ENCODE data around the gene DDX20. TPM values are rescaled to one million over a fixed set of nuclear protein-coding genes. Genes with fewer than 3 reads are reported as not detected.
"Not testable (repeated sequence)": the region's sequence is repeated elsewhere in the genome, so short reads cannot be mapped to it uniquely, and the experiment has no call there.

The DDX20 gene
- total RNA-seq, 1 experiment from 2014 or later, result 22.4 TPM

DNA sequence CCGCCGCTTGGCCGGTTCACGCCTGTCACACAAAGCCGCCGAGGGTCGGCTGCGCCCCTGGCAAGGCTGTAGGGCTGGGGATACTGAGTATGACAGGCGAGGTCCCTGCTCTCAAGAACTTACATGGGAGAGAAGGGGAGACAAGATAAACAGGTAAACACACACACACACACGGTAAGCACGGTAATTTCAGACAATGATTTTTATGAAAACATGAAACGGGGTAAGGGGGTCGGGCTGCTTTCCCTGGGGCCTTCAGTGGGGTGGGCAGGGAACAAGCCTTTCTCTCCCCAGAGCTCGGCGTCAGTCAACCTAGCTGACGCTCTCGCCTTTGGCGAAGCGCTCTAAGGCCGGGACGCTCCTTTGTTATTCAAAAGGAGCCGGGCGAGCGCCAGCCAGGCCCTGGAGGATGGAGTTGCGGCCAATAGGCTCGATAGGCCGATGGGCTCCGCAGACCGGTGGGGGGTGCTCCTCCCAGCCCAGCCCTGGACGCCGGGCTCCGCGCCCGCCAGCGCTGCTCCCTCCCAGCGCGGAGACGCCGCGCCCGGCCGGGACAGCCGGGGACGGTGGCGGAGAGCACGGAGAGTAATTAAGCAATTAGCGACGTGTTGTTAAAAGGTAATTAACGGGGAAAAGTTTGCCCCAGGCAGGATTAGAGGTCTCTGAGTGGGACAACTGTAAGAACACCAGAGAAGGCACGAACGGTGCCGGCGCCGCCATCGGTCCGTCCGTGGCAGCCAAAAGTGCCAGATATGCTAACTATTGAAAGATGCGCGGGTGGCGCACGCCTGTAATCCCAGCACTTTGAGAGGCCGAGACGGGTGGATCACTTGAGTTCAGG is 15.6 kb upstream of the DDX20 start:
- H3K36me3 ChIP-seq, result no peaks in the 10 kb centered on the region
- peaks cover 9% of the 10 kb centered on the region for H3K27me3 ChIP-seq
- DNase-seq, result peak; percentile 67

DNA sequence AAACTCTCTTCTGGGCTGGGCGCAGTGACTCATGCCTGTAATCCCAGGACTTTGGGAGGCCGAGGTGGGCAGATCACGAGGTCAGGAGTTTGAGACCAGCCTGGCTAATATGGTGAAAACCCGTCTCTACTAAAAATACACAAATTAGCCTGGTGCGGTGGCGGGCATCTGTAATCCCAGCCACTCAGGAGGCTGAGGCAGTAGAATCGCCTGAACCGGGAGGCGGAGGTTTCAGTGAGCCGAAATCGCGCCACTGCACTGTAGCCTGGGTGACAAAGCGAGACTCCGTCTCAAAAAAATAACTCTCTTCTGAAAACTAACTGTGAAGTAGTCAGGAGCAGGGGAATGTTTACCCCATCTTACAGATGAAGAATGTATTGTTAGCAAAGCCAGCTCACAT is 13.4 kb upstream of the DDX20 start:
- not testable (repeated sequence) for H3K27me3 ChIP-seq, H3K4me3 ChIP-seq, H3K9me3 ChIP-seq, DNase-seq, H3K36me3 ChIP-seq

More for the DNA sequence above, 15.6 kb upstream of the DDX20 start:
- Histone ChIP-seq H3K4me3 (peak overlapping the region; percentile 56), H3K9me3 (no peaks in the 10 kb centered on the region)

DNA sequence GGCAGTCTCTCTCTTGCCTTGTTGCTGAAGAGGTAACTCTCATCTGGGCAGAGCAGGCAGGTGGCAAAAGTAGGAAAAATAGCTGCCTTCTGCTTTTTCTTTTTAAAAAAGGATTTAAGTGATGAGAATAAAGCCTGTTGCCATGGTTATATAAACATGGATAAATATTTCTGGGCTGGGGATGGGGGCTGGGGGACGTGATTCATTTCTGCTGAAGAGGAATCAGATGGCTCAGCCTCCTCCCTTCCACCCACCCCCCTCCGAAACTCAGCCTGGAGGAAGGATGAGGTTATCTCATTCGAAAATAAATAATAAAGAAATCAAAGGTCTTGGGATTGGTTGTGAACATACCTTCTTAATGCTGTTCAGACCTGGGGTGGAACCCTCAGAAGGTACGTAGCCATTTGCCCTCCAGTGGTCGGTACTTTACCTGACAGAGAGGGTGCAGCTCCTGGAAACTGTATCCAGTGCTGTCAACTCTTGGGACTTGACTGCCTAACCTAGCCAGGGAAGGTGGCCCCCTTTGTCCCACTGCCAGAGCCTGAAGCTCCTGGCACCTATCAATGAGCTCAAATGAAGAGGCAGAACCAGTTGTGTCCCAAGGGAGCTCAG is 12.7 kb upstream of the DDX20 start:
- no peak for DNase-seq
- H3K36me3 ChIP-seq, result no peaks in the 10 kb centered on the region
- H3K9me3 ChIP-seq, result no peaks in the 10 kb centered on the region
- peaks cover 9% of the 10 kb centered on the region for H3K27me3 ChIP-seq
- no peak overlapping the region for H3K4me3 ChIP-seq

DNA sequence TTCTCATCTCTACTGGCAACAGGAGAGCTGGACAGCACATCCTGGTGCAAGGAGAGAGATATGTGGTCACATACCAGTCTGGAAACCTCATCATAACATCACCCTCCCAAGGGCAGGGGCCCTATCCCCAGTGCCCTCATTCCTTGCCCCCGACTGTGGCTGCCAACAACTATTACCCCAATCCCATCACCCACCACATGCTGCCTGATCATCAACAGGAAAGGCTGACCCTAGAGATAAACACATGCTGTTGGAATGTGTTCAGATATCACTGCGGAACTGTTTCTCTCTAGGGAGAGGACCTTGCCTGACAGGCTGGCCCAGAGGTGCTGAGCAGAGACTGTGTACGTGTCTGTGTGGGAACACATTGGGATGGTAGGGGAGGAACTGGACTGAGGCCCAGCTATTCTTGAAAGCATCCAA is 12.0 kb upstream of the DDX20 start:
- DNase-seq, result peak; percentile 30

DNA sequence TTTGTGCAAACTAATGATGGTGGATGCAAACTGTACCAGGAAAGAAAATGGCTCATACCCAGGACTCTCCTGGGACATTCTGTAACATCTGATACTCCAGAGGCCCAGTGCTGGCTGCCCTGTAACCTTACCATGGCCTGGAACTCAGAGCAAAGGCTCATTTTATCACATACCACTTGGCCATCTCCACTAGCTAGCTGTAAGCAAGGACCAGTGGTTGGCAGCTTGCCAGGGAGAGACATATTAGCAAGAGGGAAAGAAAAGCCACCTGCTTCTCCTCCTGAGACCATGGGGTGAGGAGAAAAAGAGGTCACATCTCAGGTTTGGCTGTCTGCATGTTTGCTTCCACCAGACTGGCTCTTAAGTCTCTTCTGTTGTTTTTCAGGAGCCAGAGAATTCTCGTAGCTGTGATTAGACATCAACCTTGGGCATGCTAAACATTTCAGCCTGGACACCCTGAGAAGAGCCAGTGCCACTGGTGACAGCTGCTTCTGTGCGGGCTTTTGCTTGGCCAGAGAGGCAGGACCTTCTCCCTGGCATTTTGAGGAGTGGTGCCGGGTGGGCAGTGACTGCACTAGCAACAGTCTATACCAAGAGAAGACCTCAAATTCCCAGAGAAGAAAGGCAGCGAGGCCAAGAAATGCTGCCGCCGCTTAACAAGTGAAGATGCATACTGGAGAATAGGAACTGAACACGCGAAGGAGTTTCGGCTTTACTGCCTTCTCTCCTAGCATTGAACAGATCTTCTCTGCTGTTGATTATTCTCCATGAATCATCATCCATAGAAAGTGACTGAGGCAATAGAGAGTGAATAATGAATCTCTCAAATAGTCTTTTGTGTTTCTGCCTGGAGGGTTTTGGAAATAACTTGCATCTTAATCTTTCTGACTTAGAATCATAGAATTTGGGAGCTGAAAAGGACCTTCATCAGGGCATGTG is 9.8 kb upstream of the DDX20 start:
- Histone ChIP-seq H3K36me3 (no peaks in the 10 kb centered on the region), H3K9me3 (no peaks in the 10 kb centered on the region), H3K4me3 (no peak overlapping the region), H3K27me3 (peaks cover 3% of the 10 kb centered on the region; the same call in 1 of the 2 replicates)
- no peak for DNase-seq

More for the DNA sequence above, 12.0 kb upstream of the DDX20 start:
- Histone ChIP-seq H3K36me3 (no peaks in the 10 kb centered on the region), H3K9me3 (no peaks in the 10 kb centered on the region), H3K27me3 (peaks cover 9% of the 10 kb centered on the region), H3K4me3 (no peak overlapping the region)

DNA sequence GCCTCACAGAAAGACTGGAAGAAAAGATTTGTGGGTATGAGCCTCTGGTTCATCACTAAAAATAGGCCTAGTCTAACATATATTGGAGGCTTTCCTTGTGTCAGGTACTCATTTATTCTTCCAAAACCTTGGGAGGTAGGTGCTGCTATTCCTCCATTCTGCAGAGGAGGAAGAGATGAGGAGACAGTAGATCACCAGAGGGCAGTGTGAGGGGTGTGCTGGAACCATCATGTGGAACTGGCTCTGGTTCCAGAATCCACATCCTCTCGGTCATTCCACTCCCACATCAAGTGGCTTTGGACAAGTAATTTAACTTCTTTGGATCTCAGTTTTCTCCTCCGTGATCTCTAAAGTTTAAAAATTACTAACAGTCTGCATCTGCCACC is 9.1 kb upstream of the DDX20 start:
- DNase-seq, result no peak
- Histone ChIP-seq H3K9me3 (no peaks in the 10 kb centered on the region), H3K4me3 (no peak overlapping the region), H3K36me3 (no peaks in the 10 kb centered on the region), H3K27me3 (0 out of 2 replicates have a peak, but pooled peaks cover 3% of the 10 kb centered on the region)

DNA sequence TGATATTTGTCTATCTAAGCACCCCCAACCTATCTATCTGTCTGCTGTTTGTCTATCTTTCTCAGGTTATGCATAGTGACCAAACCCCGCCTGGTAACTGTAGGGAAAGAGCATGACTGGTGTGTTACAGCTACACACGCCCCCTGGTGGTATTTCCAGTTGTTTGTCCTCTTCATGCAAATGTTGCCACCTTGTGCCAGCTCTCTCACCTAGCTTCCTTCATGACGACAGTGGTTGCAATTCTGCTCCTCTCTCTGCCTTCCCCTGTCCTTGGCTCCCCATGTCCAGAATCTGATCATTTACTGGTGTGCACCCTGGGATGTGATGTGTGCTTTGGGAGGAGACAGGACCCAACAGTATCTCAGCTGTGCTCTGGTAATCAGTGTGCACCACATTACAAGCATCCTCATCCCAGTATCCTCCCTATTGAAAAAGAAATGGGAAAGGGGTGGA is 8.4 kb upstream of the DDX20 start:
- DNase-seq, result peak; percentile 61

DNA sequence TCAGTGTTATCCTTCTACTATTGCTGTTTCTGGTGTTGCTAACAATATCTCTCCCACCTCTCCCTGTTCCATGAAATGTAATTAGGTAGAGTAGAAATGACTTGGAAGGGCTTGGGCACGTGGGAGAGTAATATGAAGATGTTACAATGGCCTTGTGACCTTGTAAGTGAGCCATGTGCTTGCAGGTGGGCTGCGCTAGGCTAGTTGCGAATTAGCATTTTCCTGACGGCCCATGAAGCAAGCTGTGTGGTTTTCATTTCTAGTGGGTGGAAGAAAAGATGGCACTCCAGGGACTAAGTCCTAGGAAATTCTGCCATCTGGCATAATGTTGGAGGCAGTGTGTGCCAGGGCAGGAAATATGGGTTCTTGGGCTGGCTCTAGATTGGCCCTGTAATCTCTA is 7.8 kb upstream of the DDX20 start:
- H3K4me3 ChIP-seq, result no peak overlapping the region
- H3K36me3 ChIP-seq, result no peaks in the 10 kb centered on the region
- no peak for DNase-seq
- H3K27me3 ChIP-seq, result no peaks in the 10 kb centered on the region
- no peaks in the 10 kb centered on the region for H3K9me3 ChIP-seq

More for the DNA sequence above, 8.4 kb upstream of the DDX20 start:
- no peaks in the 10 kb centered on the region for H3K27me3 ChIP-seq
- no peak overlapping the region for H3K4me3 ChIP-seq
- H3K9me3 ChIP-seq, result no peaks in the 10 kb centered on the region
- H3K36me3 ChIP-seq, result no peaks in the 10 kb centered on the region

DNA sequence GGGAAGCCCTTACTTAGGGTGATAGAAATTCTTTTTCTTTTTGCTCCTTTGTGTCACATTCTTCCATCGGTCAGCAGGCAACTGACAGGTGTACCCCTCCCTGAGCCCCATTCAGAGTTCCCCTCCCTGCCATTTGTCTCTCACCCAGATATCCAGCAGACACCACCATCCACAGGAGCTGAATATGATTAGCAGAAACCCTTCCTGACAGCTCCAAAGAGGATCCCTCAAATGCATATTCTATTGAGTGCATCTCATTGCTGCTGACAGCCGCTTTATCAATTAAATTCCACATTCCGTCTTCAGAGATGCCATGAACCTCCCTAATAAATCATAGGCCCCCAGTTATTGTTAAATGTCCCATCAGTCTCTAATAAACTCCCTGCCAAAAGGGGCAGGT is 6.1 kb upstream of the DDX20 start:
- Histone ChIP-seq H3K4me3 (no peak overlapping the region), H3K27me3 (no peaks in the 10 kb centered on the region), H3K36me3 (no peaks in the 10 kb centered on the region), H3K9me3 (no peaks in the 10 kb centered on the region)
- no peak for DNase-seq

DNA sequence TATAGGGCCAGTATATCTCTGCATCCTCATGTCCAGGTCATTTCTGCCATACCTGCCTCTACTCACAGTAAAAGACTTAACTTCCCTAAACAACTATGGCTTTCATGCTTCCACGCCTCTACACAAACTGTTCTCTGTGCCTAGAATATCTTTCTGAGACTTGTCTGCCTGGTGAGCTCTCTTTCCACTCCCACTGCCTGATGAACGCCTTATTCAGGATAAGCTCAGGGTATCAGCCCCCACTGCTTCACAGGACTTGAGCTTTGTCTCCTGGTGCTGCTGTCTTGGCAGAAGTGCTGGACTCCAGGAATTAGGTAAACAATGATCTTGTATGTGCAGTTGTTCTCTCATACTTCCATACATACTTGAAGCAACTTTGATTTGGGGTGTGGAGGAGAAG is 4.8 kb upstream of the DDX20 start:
- H3K9me3 ChIP-seq, result no peaks in the 10 kb centered on the region
- H3K27me3 ChIP-seq, result no peaks in the 10 kb centered on the region
- H3K4me3 ChIP-seq, result no peak overlapping the region
- H3K36me3 ChIP-seq, result peaks cover 2% of the 10 kb centered on the region
- no peak for DNase-seq

DNA sequence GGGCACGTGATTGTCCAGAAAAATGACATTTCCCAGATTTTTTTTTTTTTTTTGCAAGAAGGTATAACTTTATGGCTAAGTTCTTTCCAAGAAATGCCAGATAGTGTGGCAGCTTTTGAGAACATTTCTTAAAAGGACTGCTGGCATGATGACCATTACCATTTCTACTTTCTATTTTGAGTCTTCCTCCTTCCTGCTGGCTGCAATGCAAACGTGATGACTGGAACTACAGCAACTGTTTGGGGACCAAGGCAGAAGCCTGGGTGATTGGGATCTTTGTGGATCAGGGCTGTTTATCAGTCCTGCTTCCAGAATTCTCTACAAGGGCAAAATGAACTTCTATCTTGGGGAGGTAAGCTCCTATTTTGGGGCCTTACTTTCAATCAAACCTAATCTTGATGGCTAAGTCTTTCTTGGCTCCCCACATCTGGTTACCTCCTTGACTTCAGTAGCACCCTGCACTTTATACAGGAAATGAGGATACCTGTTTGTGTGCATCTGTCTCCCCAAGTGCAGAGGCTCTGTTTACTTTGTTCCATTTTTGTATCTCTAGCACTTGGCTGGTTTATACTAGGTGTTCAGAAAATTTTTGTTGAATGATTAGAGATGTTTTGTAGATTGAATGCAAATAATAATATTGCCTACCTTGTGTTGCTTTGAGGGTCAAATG is 3.7 kb upstream of the DDX20 start:
- DNase-seq, result no peak
- Histone ChIP-seq H3K9me3 (no peaks in the 10 kb centered on the region), H3K4me3 (no peak overlapping the region), H3K27me3 (no peaks in the 10 kb centered on the region), H3K36me3 (peaks cover 3% of the 10 kb centered on the region)

DNA sequence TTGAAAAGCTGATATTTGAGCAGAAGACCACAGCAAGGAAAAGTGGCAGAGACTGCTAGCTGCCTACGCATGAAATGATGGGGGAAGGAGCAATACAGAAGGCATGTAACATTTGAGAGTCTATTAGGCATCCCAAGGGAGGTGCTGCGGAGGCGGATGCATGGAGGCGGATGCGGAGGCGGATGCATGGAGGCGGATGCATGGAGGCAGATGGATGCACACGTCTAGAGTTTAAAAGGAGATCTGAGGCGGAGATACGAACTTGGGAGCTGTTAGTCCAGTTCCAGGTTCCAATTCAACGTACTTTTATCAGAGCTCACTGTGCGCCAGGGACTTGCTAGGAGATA is 744 bp upstream of the DDX20 start:
- peak; percentile 51 for DNase-seq
- no peaks in the 10 kb centered on the region for H3K9me3 ChIP-seq
- peak overlapping the region; percentile 98 for H3K4me3 ChIP-seq
- H3K27me3 ChIP-seq, result no peaks in the 10 kb centered on the region
- peaks cover 23% of the 10 kb centered on the region for H3K36me3 ChIP-seq

DNA sequence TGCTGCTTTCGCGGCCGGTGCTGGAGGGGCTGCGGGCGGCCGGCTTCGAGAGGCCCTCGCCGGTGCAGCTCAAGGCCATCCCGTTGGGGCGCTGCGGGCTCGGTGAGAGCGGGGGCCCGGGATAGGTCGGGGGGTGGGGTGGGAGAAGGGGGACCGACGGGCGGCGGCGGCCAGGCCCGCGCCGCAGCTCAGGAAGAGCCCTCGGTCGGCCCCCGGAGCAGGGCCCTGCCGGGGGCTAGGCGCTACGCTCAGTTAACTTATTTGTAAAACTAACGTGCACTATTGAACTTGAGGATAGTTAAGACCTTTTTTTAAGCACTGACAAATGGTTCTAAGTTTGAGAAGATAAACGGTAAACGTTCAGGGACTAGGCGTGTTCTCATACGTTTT is 418 bp downstream of the DDX20 start:
- Histone ChIP-seq H3K27me3 (no peaks in the 10 kb centered on the region), H3K4me3 (peak overlapping the region; percentile 98), H3K36me3 (peaks cover 35% of the 10 kb centered on the region), H3K9me3 (no peaks in the 10 kb centered on the region)
- no peak for DNase-seq

DNA sequence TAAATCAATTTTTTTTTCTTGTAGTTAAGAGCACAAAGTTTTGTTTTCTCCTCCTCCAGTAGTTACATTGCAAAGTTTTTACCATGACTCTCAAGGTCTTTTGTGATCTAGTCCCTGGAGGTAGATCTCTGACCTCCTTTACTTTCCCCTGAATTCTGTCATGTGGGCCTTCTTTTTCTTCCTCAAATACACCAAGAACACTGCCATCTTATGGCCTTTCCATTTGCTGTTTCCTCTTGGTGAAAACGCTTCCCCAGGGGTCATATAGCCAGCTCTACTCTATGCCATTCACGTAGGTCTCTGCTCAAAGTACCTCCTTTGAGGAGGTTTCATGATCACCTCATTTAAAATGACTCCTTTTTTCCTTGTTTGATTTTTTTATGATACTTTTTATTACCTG is 2.7 kb downstream of the DDX20 start:
- Histone ChIP-seq H3K27me3 (no peaks in the 10 kb centered on the region), H3K9me3 (no peaks in the 10 kb centered on the region), H3K36me3 (peaks cover 54% of the 10 kb centered on the region), H3K4me3 (no peak overlapping the region)
- DNase-seq, result no peak

DNA sequence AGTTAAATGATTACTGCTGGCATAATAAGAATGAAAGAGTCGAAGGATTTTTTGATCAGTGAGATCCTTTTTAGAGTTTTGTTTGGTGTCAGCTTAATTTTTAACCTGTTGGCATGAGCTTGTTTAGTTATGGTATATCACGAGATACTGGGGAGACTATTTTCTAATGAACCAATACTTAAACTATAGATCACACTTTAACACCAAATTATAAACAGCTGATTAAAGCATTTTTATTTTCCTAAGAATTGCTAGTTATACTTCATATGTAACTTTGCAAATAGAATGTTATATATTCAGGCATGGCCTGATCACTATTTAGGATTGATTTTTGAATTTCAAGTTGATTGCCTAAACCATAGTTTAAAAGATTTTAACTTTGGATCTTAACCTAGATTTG is 6.0 kb downstream of the DDX20 start:
- no peaks in the 10 kb centered on the region for H3K27me3 ChIP-seq
- no peaks in the 10 kb centered on the region for H3K9me3 ChIP-seq
- no peak overlapping the region for H3K4me3 ChIP-seq
- peaks cover 85% of the 10 kb centered on the region for H3K36me3 ChIP-seq
- DNase-seq, result no peak

DNA sequence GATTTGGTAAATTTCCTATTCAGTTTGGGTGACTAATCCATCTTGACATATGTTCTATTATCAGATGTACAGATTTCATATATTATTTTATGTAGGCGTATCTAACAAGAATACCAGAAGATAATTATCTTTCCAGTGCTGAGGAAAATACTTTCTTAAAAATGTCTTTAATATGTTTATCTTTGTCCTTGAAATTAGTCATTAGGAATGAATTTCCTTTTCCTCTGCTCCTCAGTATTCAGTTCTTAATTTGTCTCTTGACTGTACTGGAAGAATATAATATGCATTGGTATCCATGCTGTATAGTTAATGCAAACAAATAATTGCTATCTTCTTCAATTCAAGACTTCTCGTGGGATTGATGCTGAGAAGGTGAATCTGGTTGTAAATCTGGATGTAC is 6.6 kb downstream of the DDX20 start:
- Histone ChIP-seq H3K4me3 (no peak overlapping the region), H3K9me3 (no peaks in the 10 kb centered on the region), H3K27me3 (no peaks in the 10 kb centered on the region), H3K36me3 (peaks cover 86% of the 10 kb centered on the region)
- DNase-seq, result no peak
